Mesendoderm (in vitro differentiated cells): ENCODE data around the gene CD44.
A peak's percentile ranks its signal among the peaks of the same experiment; 100 is the strongest.

Experiments
- DNase-seq: peaks from one replicate; pipeline ENCODE4 v3.0.0; 2013
- H2AK5ac ChIP-seq: 2 replicates; pipeline ENCODE4 v1.6.1; 2013; ENCODE audit warnings: low read length, inconsistent platforms
- H2BK120ac ChIP-seq: 2 replicates; pipeline ENCODE4 v1.6.1; 2013; ENCODE audit warnings: low read depth, mild to moderate bottlenecking, low read length, moderate library complexity, mixed read lengths
- H2BK15ac ChIP-seq: replicated peaks from 2 replicates; pipeline ENCODE4 v1.6.1; 2013; ENCODE audit warnings: low read depth, mild to moderate bottlenecking, moderate library complexity
- H2BK5ac ChIP-seq: 2 replicates; pipeline ENCODE4 v1.6.1; 2013; ENCODE audit warnings: low read length, inconsistent platforms
- H3K18ac ChIP-seq: 2 replicates; pipeline ENCODE4 v1.6.1; 2013; ENCODE audit warnings: mild to moderate bottlenecking, low read length, mixed read lengths
- H3K23ac ChIP-seq: one replicate; pipeline ENCODE4 v1.6.1; 2013; ENCODE audit warnings: low read length
- H3K27ac ChIP-seq: 2 replicates; pipeline ENCODE4 v1.5.1; 2013; ENCODE audit warnings: low read depth, mild to moderate bottlenecking, inconsistent platforms, low read length, moderate library complexity
- H3K27me3 ChIP-seq: 2 replicates; pipeline ENCODE4 v1.6.1; 2013; ENCODE audit warnings: low read length, control low read depth, mild to moderate bottlenecking, inconsistent platforms; ENCODE audit not compliant: insufficient read depth, poor library complexity
- H3K36me3 ChIP-seq: 2 replicates; pipeline ENCODE4 v1.6.1; 2013; ENCODE audit warnings: low read length, inconsistent platforms; ENCODE audit not compliant: control insufficient read depth, insufficient read depth
- H3K4ac ChIP-seq: one replicate; pipeline ENCODE4 v1.6.1; 2013; ENCODE audit warnings: low read depth, mild to moderate bottlenecking, low read length, moderate library complexity
- H3K4me1 ChIP-seq: 2 replicates; pipeline ENCODE4 v1.6.1; 2013; ENCODE audit warnings: low read depth, low read length, inconsistent platforms; ENCODE audit not compliant: control insufficient read depth
- H3K4me2 ChIP-seq: 2 replicates; pipeline ENCODE4 v1.6.1; 2013; ENCODE audit warnings: low read length
- H3K4me3 ChIP-seq: 2 replicates; pipeline ENCODE4 v1.5.1; 2013; ENCODE audit warnings: mild to moderate bottlenecking, low read length
- H3K56ac ChIP-seq: one replicate; pipeline ENCODE4 v1.6.1; 2013; ENCODE audit warnings: low read length
- H3K79me1 ChIP-seq: 2 replicates; pipeline ENCODE4 v1.6.1; 2013; ENCODE audit warnings: low read length, inconsistent platforms
- H3K79me2 ChIP-seq: 2 replicates; pipeline ENCODE4 v1.6.1; 2013; ENCODE audit warnings: mild to moderate bottlenecking, low read length; ENCODE audit not compliant: control insufficient read depth, insufficient read depth
- H3K9ac ChIP-seq: 2 replicates; pipeline ENCODE4 v1.6.1; 2013; ENCODE audit warnings: low read length, inconsistent platforms
- H4K5ac ChIP-seq: one replicate; pipeline ENCODE4 v1.6.1; 2013; ENCODE audit warnings: low read length
- H4K8ac ChIP-seq: one replicate; pipeline ENCODE4 v1.6.1; 2013; ENCODE audit warnings: low read depth, mild to moderate bottlenecking, control low read depth, low read length, moderate library complexity
- WGBS: extraction: QIAGEN DNeasy Blood & Tissue Kit; methylation state at CpG from one replicate; pipeline ENCODE4 v1.1.7; 2013; ENCODE audit warnings: low lambda C conversion rate, missing lambda C conversion rate; ENCODE audit not compliant: insufficient coverage; ENCODE audit errors: extremely low coverage; 5-methylcytosine and 5-hydroxymethylcytosine counted together

The CD44 gene

GRCh38 chr11:35237351-35237750 is 98.4 kb downstream of the CD44 start:
- Histone ChIP-seq H3K9ac (no peak overlapping the region), H3K18ac (no peak overlapping the region), H2BK15ac (peak overlapping the region; percentile 43), H3K27ac (no peak overlapping the region), H2AK5ac (no peak overlapping the region), H3K4ac (no peak overlapping the region), H2BK5ac (no peak overlapping the region), H4K8ac (no peak overlapping the region), H3K79me2 (no peaks in the 10 kb centered on the region), H3K56ac (no peak overlapping the region), H4K5ac (no peak overlapping the region), H3K4me2 (no peak overlapping the region), H3K4me3 (no peak overlapping the region), H3K27me3 (no peaks in the 10 kb centered on the region), H2BK120ac (no peak overlapping the region), H3K23ac (no peak overlapping the region), H3K4me1 (no peaks in the 10 kb centered on the region), H3K36me3 (no peaks in the 10 kb centered on the region), H3K79me1 (no peaks in the 10 kb centered on the region)
- no CpG with 5 or more reads among the region's 1 CpG for WGBS
- no peak for DNase-seq

DNA sequence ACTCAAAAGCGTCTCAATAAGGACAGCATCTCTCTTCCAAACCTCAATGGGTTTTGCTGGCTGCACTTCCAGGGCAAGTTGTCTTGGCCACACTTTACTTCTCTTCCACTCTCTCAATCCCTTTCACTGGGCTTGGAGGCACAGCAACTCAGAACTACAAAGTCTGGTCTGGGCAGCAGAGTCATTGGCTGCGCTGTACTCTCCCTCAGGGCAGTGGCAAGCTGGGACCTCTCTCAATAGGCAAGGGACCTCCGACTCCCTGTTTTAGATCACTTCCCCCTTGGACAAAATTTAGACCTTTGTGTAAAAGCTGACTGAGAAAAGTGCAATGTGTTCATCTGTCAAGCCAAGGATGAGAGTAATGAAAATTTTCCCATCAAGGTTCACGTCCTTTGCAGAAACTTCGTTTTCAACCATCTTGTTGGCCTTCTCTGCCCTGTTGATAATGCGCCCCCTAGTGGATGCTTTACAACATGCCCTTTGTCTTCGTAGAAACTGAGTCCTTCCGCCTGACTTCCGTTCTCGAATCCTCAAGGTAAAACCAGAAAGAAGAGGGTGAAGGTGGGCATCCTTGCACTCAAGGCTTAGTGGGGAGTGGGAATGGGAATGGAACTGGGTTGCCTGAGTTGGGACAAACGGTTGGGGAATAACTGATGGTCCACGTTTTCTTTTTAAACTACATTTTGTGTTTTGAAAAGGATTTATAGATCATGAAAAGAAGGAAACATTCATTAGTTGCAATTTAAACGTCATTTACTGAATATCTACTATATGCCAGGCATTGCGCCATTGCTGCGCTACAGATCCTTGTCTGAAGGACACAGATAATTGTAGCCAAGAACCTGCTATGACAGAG is 99.1 kb downstream of the CD44 start:
- no peak overlapping the region for H2BK15ac ChIP-seq
- no peak overlapping the region for H3K9ac ChIP-seq
- H3K79me2 ChIP-seq = no peaks in the 10 kb centered on the region
- H4K8ac ChIP-seq = no peak overlapping the region
- H2AK5ac ChIP-seq = no peak overlapping the region
- H3K23ac ChIP-seq = no peak overlapping the region
- no peak overlapping the region for H2BK120ac ChIP-seq
- no peaks in the 10 kb centered on the region for H3K4me1 ChIP-seq
- H3K18ac ChIP-seq = no peak overlapping the region
- no peaks in the 10 kb centered on the region for H3K79me1 ChIP-seq
- DNase-seq = peak; percentile 87
- no peak overlapping the region for H3K4me2 ChIP-seq
- no peaks in the 10 kb centered on the region for H3K36me3 ChIP-seq
- H3K27ac ChIP-seq = no peak overlapping the region
- no peak overlapping the region for H4K5ac ChIP-seq
- WGBS = no CpG with 5 or more reads among the region's 15 CpGs
- no peaks in the 10 kb centered on the region for H3K27me3 ChIP-seq
- H2BK5ac ChIP-seq = no peak overlapping the region
- no peak overlapping the region for H3K4me3 ChIP-seq
- H3K56ac ChIP-seq = no peak overlapping the region
- H3K4ac ChIP-seq = no peak overlapping the region

DNA sequence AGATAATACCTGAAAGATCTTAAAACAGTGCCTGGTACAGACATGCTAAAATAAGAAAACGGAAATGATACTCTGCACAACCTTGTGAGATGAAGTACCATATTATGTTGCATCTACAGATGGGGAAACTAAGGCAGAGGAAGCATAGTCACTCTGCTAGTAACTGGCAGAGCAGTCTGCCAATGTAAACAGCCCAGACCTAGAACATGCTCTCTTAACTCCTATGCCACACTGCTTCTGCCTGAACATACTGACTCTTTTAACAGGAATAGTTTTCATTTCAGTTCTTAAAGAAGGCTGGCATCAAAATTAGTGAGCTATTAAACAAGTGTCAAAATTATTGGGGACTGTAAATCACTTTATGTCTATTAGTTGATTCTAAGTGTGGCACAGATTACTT is 99.9 kb downstream of the CD44 start:
- Histone ChIP-seq H3K79me2 (no peaks in the 10 kb centered on the region), H3K18ac (no peak overlapping the region), H3K9ac (no peak overlapping the region), H2BK120ac (no peak overlapping the region), H3K23ac (no peak overlapping the region), H2AK5ac (no peak overlapping the region), H2BK15ac (no peak overlapping the region), H3K4me3 (no peak overlapping the region), H3K4me1 (no peaks in the 10 kb centered on the region), H2BK5ac (no peak overlapping the region), H3K27me3 (no peaks in the 10 kb centered on the region), H3K56ac (no peak overlapping the region), H3K4me2 (no peak overlapping the region), H3K36me3 (no peaks in the 10 kb centered on the region), H4K5ac (no peak overlapping the region), H4K8ac (no peak overlapping the region), H3K27ac (no peak overlapping the region), H3K4ac (no peak overlapping the region), H3K79me1 (no peaks in the 10 kb centered on the region)
- DNase-seq = no peak
- no CpG with 5 or more reads among the region's 1 CpG for WGBS

- WGBS = no CpG with 5 or more reads among the region's 4 CpGs
- Histone ChIP-seq H2BK15ac (no peak overlapping the region), H2BK120ac (no peak overlapping the region), H3K4me3 (no peak overlapping the region), H3K4me1 (no peaks in the 10 kb centered on the region), H3K56ac (peak overlapping the region; percentile 39), H3K18ac (no peak overlapping the region), H3K27me3 (no peaks in the 10 kb centered on the region), H3K79me1 (no peaks in the 10 kb centered on the region), H3K79me2 (no peaks in the 10 kb centered on the region), H4K8ac (no peak overlapping the region), H2AK5ac (no peak overlapping the region), H3K36me3 (no peaks in the 10 kb centered on the region), H3K4ac (no peak overlapping the region), H2BK5ac (no peak overlapping the region), H3K4me2 (no peak overlapping the region), H4K5ac (no peak overlapping the region), H3K9ac (no peak overlapping the region), H3K23ac (peak overlapping the region; percentile 53), H3K27ac (no peak overlapping the region)
- no peak for DNase-seq
Observed at GRCh38 chr11:35239471-35240075, 100.6 kb downstream of the CD44 start.

DNA sequence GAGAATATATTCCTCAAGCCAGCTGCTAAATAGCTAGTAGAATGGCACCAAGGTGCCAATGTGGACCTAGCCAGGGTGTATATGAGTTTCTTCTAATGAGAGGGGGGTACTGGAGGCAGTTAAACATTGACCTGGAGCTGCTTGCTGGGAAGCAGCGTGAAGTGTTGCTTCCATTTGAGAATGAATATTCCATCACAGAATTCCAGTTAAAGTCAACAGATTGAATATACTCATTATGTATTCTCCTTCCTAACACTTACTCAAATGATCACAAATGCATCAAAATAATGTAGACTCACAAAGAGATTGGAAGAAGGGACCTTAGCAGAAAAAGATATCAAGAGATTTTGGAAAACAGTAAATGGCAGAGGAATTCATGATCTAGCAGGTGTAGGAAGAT is 102.1 kb downstream of the CD44 start:
- H2AK5ac ChIP-seq = no peak overlapping the region

More for the DNA sequence above, 102.1 kb downstream of the CD44 start:
- Histone ChIP-seq H3K79me1 (no peaks in the 10 kb centered on the region), H3K56ac (no peak overlapping the region), H4K5ac (no peak overlapping the region), H3K4me2 (no peak overlapping the region), H2BK120ac (no peak overlapping the region), H2BK5ac (no peak overlapping the region), H2BK15ac (no peak overlapping the region), H3K18ac (no peak overlapping the region), H3K9ac (no peak overlapping the region), H3K4ac (no peak overlapping the region), H3K4me1 (no peaks in the 10 kb centered on the region), H3K4me3 (no peak overlapping the region), H3K27me3 (no peaks in the 10 kb centered on the region), H4K8ac (no peak overlapping the region), H3K79me2 (no peaks in the 10 kb centered on the region), H3K27ac (no peak overlapping the region), H3K23ac (no peak overlapping the region), H3K36me3 (no peaks in the 10 kb centered on the region)
- no CpG with 5 or more reads among the region's 1 CpG for WGBS
- DNase-seq = no peak
